Ascending aorta (tissue), 2 donors: ENCODE measurements around the gene EED. TPM values are rescaled to one million over a fixed set of nuclear protein-coding genes. Genes with fewer than 3 reads are reported as not detected.

Experiments
- DNase-seq, 2 donors: peaks; one replicate each; pipeline ENCODE4 v3.0.0-alpha.2; 2019; ENCODE audit warnings: low spot score in 2 of 2
- H3K27ac ChIP-seq, 2 donors: fragments of 200-600 bp; sonication (generic); one replicate each; pipeline ENCODE4 v1.5.1; 2016 to 2017; ENCODE audit warnings: mild to moderate bottlenecking in 1 of 2
- H3K27me3 ChIP-seq: fragments of 200-600 bp; sonication (generic); one replicate; pipeline ENCODE4 v1.5.1; 2017
- H3K36me3 ChIP-seq, 2 donors: fragments of 200-600 bp; sonication (generic); one replicate each; pipeline ENCODE4 v1.5.1; 2016
- H3K4me1 ChIP-seq, 2 donors: fragments of 200-600 bp; sonication (generic); one replicate each; pipeline ENCODE4 v1.5.1; 2016 to 2017; ENCODE audit warnings: mild to moderate bottlenecking in 1 of 2
- H3K4me3 ChIP-seq, 2 donors: fragments of 200-600 bp; sonication (generic); one replicate each; pipeline ENCODE4 v1.5.1; 2016 to 2017; ENCODE audit warnings: mild to moderate bottlenecking in 1 of 2
- H3K9me3 ChIP-seq, 2 donors: fragments of 200-600 bp; sonication (generic); one replicate each; pipeline ENCODE4 v1.5.1; 2016
- intact Hi-C: fragments of 100-400 bp; cut with DNase I; formaldehyde crosslinking; loops from one replicate; pipeline ENCODE4 v1.15.1; 2023
- total RNA-seq: library from RNA; depleted of rRNA; stranded (reverse); fragments of >200 nt; gene quantifications from one replicate; pipeline ENCODE4 v1.1.0, GENCODE V29; 2016
- TF ChIP-seq, protein P1 (sequence below), 3 experiments: fragments of 200-600 bp in 2 of 3; fragments of 450-650 bp in 1 of 3; sonication (generic) in 2 of 3; IDR thresholded peaks; one replicate each; pipeline ENCODE4 v1.5.1; 2016 to 2019; ENCODE audit warnings: antibody characterized with exemption in 3 of 3, mild to moderate bottlenecking in 1 of 3, moderate library complexity in 1 of 3

Gene EED
- total RNA-seq, 1 donor from 2014 or later: 16.1 TPM

DNA sequence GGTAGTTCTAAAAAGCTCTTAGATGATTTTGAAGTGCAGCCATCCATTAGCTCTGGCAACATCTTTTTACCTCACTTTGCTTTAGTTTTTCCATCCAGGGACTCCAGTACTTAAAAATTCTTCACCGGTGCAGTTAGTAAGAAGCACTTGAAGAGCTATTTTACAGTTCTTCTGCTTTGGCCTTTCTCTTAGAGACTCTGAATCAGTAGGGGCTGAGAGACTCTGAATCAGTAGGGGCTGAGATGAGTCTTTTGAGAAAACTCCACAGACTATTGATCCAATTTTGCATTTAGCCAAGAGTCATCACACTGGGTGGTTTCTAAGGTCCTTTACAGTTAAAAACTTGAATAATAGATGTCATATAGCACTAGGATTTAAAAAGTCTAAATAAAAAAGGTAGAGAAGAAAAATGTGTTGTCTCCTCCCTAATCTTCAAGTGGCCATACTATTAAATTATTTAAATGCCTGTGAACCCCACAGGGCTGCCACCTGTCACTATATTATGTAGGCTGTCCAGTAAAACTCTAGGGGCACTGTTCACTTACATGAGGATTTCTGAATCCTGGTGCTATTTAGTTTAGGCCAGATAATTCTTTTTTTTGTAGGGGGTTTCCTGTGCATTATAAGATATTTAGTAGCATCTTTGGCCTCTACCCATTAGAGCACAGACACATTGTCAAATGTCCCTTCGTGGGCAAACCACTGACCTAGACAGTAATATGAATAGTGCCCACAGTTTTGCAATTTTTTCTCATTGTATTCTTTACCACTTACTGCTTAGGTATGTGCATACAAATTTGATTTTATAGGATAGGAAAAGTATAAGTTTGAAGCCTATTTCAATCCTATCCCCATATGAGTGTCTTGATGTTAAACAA is 31.2 kb downstream of the EED start:
- no peak for DNase-seq
- Histone ChIP-seq H3K4me3 (no peak overlapping the region), H3K27ac (no peak overlapping the region), H3K27me3 (no peaks in the 10 kb centered on the region), H3K4me1 (no peaks in the 10 kb centered on the region), H3K36me3 (peaks cover 16 to 38% of the 10 kb centered on the region in 2 donors), H3K9me3 (no peaks in the 10 kb centered on the region)
- TF ChIP-seq, protein P1, sequence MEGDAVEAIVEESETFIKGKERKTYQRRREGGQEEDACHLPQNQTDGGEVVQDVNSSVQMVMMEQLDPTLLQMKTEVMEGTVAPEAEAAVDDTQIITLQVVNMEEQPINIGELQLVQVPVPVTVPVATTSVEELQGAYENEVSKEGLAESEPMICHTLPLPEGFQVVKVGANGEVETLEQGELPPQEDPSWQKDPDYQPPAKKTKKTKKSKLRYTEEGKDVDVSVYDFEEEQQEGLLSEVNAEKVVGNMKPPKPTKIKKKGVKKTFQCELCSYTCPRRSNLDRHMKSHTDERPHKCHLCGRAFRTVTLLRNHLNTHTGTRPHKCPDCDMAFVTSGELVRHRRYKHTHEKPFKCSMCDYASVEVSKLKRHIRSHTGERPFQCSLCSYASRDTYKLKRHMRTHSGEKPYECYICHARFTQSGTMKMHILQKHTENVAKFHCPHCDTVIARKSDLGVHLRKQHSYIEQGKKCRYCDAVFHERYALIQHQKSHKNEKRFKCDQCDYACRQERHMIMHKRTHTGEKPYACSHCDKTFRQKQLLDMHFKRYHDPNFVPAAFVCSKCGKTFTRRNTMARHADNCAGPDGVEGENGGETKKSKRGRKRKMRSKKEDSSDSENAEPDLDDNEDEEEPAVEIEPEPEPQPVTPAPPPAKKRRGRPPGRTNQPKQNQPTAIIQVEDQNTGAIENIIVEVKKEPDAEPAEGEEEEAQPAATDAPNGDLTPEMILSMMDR (IDR thresholded peaks at IDR 0.05): no peak
- intact Hi-C loops: no loop called here

DNA sequence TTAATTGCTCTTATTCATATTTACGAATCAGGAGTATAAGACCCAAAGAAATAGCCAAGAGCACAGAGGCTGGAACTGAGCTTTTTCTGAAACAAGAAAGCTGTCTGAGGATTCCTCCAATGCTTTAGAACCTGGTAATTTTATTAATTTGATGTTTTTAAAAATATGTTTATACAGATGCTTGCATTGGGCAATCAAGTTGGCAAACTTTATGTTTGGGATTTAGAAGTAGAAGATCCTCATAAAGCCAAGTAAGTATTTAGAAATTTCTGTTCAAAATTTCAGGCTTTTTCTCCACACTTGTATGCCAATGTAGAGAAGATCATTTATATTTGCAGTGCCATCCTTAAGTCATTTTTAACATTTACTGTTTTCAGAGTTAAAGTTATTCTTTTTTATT is 33.2 kb downstream of the EED start:
- intact Hi-C loops: no loop called here
- DNase-seq: no peak
- Histone ChIP-seq H3K36me3 (peaks cover 16 to 38% of the 10 kb centered on the region in 2 donors), H3K27me3 (no peaks in the 10 kb centered on the region), H3K9me3 (no peaks in the 10 kb centered on the region), H3K27ac (no peak overlapping the region), H3K4me1 (no peaks in the 10 kb centered on the region), H3K4me3 (no peak overlapping the region)
- TF ChIP-seq, protein P1 (IDR thresholded peaks at IDR 0.05): no peak

DNA sequence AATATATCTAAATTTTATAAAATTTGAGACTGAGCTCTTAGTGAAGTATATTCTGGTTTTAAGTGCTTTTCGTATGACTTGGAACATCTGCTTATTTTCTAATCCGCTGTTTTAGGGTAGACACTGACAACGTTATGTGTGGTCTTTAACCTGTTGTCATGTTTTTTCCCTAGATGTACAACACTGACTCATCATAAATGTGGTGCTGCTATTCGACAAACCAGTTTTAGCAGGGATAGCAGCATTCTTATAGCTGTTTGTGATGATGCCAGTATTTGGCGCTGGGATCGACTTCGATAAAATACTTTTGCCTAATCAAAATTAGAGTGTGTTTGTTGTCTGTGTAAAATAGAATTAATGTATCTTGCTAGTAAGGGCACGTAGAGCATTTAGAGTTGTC is 33.7 kb downstream of the EED start:
- no peaks in the 10 kb centered on the region for H3K9me3 ChIP-seq
- no peak overlapping the region for H3K4me3 ChIP-seq
- DNase-seq: no peak
- no peaks in the 10 kb centered on the region for H3K4me1 ChIP-seq
- no peaks in the 10 kb centered on the region for H3K27me3 ChIP-seq
- H3K27ac ChIP-seq: no peak overlapping the region
- peaks cover 16 to 38% of the 10 kb centered on the region in 2 donors for H3K36me3 ChIP-seq
- intact Hi-C loops: no loop called here
- TF ChIP-seq, protein P1 (IDR thresholded peaks at IDR 0.05): no peak

DNA sequence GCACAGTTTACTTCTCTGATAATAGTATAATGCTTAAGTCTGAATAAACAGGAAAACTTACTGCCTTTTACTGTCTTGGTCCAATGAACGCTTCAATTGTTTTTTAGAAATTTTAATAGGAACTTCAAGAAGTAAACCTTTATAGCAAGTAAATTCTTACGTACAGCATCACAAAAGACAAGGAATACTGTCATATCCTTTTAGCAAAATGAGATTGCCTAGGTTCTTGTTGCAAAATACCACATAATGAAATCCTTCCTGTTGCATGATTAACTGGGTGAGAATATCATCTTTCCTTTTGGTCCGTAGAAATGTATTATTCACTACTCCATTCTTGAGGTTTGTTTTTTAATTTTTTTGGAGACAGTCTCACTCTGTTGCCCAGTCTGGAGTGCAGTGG is 35.2 kb downstream of the EED start:
- DNase-seq: no peak
- Histone ChIP-seq H3K4me1 (no peaks in the 10 kb centered on the region), H3K27me3 (no peaks in the 10 kb centered on the region), H3K9me3 (no peaks in the 10 kb centered on the region), H3K27ac (no peak overlapping the region), H3K36me3 (peaks cover 16 to 43% of the 10 kb centered on the region in 2 donors), H3K4me3 (no peak overlapping the region)
- TF ChIP-seq, protein P1 (IDR thresholded peaks at IDR 0.05): no peak
- intact Hi-C loops: no loop called here

DNA sequence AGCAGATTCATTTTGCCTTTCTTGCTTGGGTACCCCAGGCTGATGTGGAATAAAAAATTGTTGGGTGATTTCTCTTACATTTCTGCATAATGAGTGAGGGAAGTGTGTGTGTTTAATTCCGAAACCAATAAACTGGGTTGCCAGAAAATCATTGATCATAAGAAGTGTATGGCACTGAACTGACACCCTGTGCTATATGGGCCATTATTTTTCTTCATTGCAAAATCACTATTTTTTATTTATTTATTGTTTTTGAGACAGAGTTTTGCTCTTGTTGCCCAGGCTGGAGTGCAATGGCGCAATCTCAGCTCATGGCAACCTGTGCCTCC is 42.9 kb downstream of the EED start:
- intact Hi-C loops: no loop called here
- no peaks in the 10 kb centered on the region for H3K9me3 ChIP-seq
- DNase-seq: no peak
- peaks cover 3 to 5% of the 10 kb centered on the region in 2 donors for H3K36me3 ChIP-seq
- no peak overlapping the region for H3K4me3 ChIP-seq
- no peaks in the 10 kb centered on the region for H3K4me1 ChIP-seq
- TF ChIP-seq, protein P1 (IDR thresholded peaks at IDR 0.05): no peak
- no peaks in the 10 kb centered on the region for H3K27me3 ChIP-seq
- H3K27ac ChIP-seq: no peak overlapping the region
